ENCODE data around the gene L3MBTL4.

Gene L3MBTL4

GRCh38 chr18:6251084-6251483 is 163.6 kb downstream of the L3MBTL4 start:
- DNase-seq (ENCODE audit: low read depth), result no peak

- no peak for DNase-seq (ENCODE audit: low read depth)
Measured at GRCh38 chr18:6249788-6250187, 164.9 kb downstream of the L3MBTL4 start.

- DNase-seq (ENCODE audit: low read depth), result no peak
Measured at GRCh38 chr18:6249170-6249569, 165.5 kb downstream of the L3MBTL4 start.

GRCh38 chr18:6248017-6248416 is 166.7 kb downstream of the L3MBTL4 start:
- DNase-seq (ENCODE audit: low read depth), result no peak

GRCh38 chr18:6242004-6242403 is 172.7 kb downstream of the L3MBTL4 start:
- DNase-seq (ENCODE audit: low read depth), result no peak

GRCh38 chr18:6239716-6240115 is 175.0 kb downstream of the L3MBTL4 start:
- no peak for DNase-seq (ENCODE audit: low read depth)

GRCh38 chr18:6236258-6236657 is 178.5 kb downstream of the L3MBTL4 start:
- no peak for DNase-seq (ENCODE audit: low read depth)

GRCh38 chr18:6222271-6222670 is 192.4 kb downstream of the L3MBTL4 start:
- DNase-seq (ENCODE audit: low read depth), result no peak

GRCh38 chr18:6221602-6222014 is 193.1 kb downstream of the L3MBTL4 start:
- DNase-seq (ENCODE audit: low read depth), result no peak

- no peak for DNase-seq (ENCODE audit: low read depth)
Measured at GRCh38 chr18:6220129-6220528, 194.6 kb downstream of the L3MBTL4 start.

- no peak for DNase-seq (ENCODE audit: low read depth)
Measured at GRCh38 chr18:6219116-6219717, 195.5 kb downstream of the L3MBTL4 start.

GRCh38 chr18:6215888-6216287 is 198.8 kb downstream of the L3MBTL4 start:
- no peak for DNase-seq (ENCODE audit: low read depth)

GRCh38 chr18:6211174-6211504 is 203.6 kb downstream of the L3MBTL4 start:
- no peak for DNase-seq (ENCODE audit: low read depth)

GRCh38 chr18:6210349-6211173 is 204.2 kb downstream of the L3MBTL4 start:
- DNase-seq (ENCODE audit: low read depth), result no peak

- DNase-seq (ENCODE audit: low read depth), result no peak
Measured at GRCh38 chr18:6207941-6208340, 206.8 kb downstream of the L3MBTL4 start.

- DNase-seq (ENCODE audit: low read depth), result no peak
Measured at GRCh38 chr18:6207116-6207515, 207.6 kb downstream of the L3MBTL4 start.

GRCh38 chr18:6205706-6206105 is 209.0 kb downstream of the L3MBTL4 start:
- DNase-seq (ENCODE audit: low read depth), result no peak

- DNase-seq (ENCODE audit: low read depth), result no peak
Measured at GRCh38 chr18:6204476-6204875, 210.2 kb downstream of the L3MBTL4 start.

GRCh38 chr18:6203791-6204190 is 210.9 kb downstream of the L3MBTL4 start:
- no peak for DNase-seq (ENCODE audit: low read depth)

GRCh38 chr18:6202861-6203260 is 211.8 kb downstream of the L3MBTL4 start:
- no peak for DNase-seq (ENCODE audit: low read depth)

GRCh38 chr18:6200204-6200774 is 214.4 kb downstream of the L3MBTL4 start:
- no peak for DNase-seq (ENCODE audit: low read depth)

GRCh38 chr18:6199777-6200176 is 214.9 kb downstream of the L3MBTL4 start:
- DNase-seq (ENCODE audit: low read depth), result no peak

GRCh38 chr18:6198585-6198984 is 216.1 kb downstream of the L3MBTL4 start:
- no peak for DNase-seq (ENCODE audit: low read depth)

- no peak for DNase-seq (ENCODE audit: low read depth)
Measured at GRCh38 chr18:6194640-6195039, 220.1 kb downstream of the L3MBTL4 start.
